A673 (cell line): ENCODE results near the gene MPPED2. TPM values are rescaled to one million over a fixed set of nuclear protein-coding genes. Genes with fewer than 3 reads are reported as not detected.

Experiments
- BruUV-seq: library from RNA; stranded (reverse); fragments of 400-500 nt; replicated peaks from 2 replicates; lab custom pipeline; 2021; lab: Mats Ljungman, UMichigan
- CTCF ChIA-PET: fragments of 300-600 bp; sonication (Branson Sonifier 250); formaldehyde crosslinking; loops from one replicate; lab custom pipeline; 2022; ENCODE audit warnings: antibody characterized with exemption; lab: Charles Lee
- POLR2A ChIA-PET: fragments of 300-600 bp; sonication (Branson Sonifier 250); formaldehyde crosslinking; loops from one replicate; lab custom pipeline; 2022; ENCODE audit warnings: antibody characterized with exemption; ENCODE audit not compliant: low non-redundant PET; lab: Charles Lee
- DNase-seq: peaks from one replicate; pipeline ENCODE4 v3.0.0-alpha.2; 2015; ENCODE audit warnings: low spot score
- H3K27ac ChIP-seq: fragments of 200-600 bp; sonication (generic); 2 replicates; pipeline ENCODE4 v1.5.1; 2016; ENCODE audit warnings: mixed run types, low read depth, mild to moderate bottlenecking, mixed read lengths, antibody characterized with exemption, low read length; ENCODE audit not compliant: poor library complexity, severe bottlenecking
- H3K27me3 ChIP-seq: fragments of 200-600 bp; sonication (generic); replicated peaks from 2 replicates; pipeline ENCODE4 v1.6.1; 2017; ENCODE audit warnings: mixed run types, low read depth, mild to moderate bottlenecking, mixed read lengths, antibody characterized with exemption, low read length; ENCODE audit not compliant: insufficient read depth, poor library complexity
- H3K36me3 ChIP-seq: fragments of 200-600 bp; sonication (generic); 2 replicates; pipeline ENCODE4 v1.6.1; 2016; ENCODE audit warnings: mixed run types, mild to moderate bottlenecking, mixed read lengths, antibody characterized with exemption, low read length; ENCODE audit not compliant: insufficient read depth, poor library complexity, severe bottlenecking
- H3K4me1 ChIP-seq: fragments of 200-600 bp; sonication (generic); 2 replicates; pipeline ENCODE4 v1.6.1; 2017; ENCODE audit warnings: mixed run types, mild to moderate bottlenecking, mixed read lengths, antibody characterized with exemption, low read length; ENCODE audit not compliant: insufficient read depth, poor library complexity, severe bottlenecking
- H3K4me3 ChIP-seq: fragments of 200-600 bp; sonication (generic); 2 replicates; pipeline ENCODE4 v1.5.1; 2016; ENCODE audit warnings: low read depth, mixed run types, mild to moderate bottlenecking, mixed read lengths, low read length; ENCODE audit not compliant: poor library complexity, severe bottlenecking
- H3K9me3 ChIP-seq: fragments of 200-600 bp; sonication (generic); 2 replicates; pipeline ENCODE4 v1.6.1; 2016; ENCODE audit warnings: mixed run types, low read depth, mild to moderate bottlenecking, mixed read lengths, antibody characterized with exemption, low read length; ENCODE audit not compliant: poor library complexity, severe bottlenecking
- EZH2 ChIP-seq: fragments of 200-600 bp; sonication (generic); IDR thresholded peaks from 2 replicates; pipeline ENCODE4 v1.6.1; 2017; ENCODE audit warnings: borderline replicate concordance, low read depth, mild to moderate bottlenecking, mixed read lengths, antibody characterized with exemption, low read length; ENCODE audit not compliant: poor library complexity, severe bottlenecking
- intact Hi-C: fragments of 100-400 bp; cut with micrococcal nuclease; formaldehyde crosslinking; loops from one replicate; pipeline ENCODE4 v1.10.0; 2022; ENCODE audit not compliant: unreplicated experiment
- total RNA-seq: library from RNA; stranded (reverse); gene quantifications from 2 replicates; pipeline ENCODE4 v1.2.3, GENCODE V29; 2021
- TF ChIP-seq, protein P1 (sequence below): fragments of 300-800, 200-600 bp; sonication (generic); conservative IDR thresholded peaks from 2 replicates; pipeline ENCODE4 v1.5.1; 2017; ENCODE audit warnings: low read depth, mild to moderate bottlenecking, antibody characterized with exemption, low read length, moderate library complexity, mixed read lengths

MPPED2 gene
- total RNA-seq, 1 experiment from 2014 or later, result 2.0 TPM

DNA sequence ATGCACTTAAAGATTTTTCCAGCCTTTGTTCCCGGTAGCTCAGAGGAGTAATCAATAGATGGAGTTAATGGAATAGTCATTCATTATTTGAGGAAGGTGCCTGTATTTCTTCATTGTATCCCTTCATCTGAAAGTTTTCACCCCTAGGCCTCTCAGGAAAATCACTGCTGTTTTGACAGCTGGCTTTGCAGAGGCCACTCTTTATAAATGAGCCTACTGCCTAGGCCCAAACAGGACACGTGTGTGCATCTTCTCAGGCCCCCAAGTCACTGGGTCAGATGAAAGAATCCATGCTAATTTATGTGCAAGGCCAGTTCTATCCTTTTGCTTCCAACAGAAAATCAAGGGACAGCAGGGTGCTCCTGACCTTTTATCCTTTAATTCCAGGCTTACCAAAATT is 76.8 kb downstream of the MPPED2 start:
- Histone ChIP-seq H3K36me3 (no peaks in the 10 kb centered on the region), H3K9me3 (no peaks in the 10 kb centered on the region), H3K4me1 (no peaks in the 10 kb centered on the region), H3K27me3 (no peaks in the 10 kb centered on the region), H3K4me3 (no peak overlapping the region), H3K27ac (no peak overlapping the region)
- ChIA-PET CTCF (no interaction called here), POLR2A (no interaction called here)
- BruUV-seq, result no TSS peak
- TF ChIP-seq EZH2, result no peak
- TF ChIP-seq, protein P1, sequence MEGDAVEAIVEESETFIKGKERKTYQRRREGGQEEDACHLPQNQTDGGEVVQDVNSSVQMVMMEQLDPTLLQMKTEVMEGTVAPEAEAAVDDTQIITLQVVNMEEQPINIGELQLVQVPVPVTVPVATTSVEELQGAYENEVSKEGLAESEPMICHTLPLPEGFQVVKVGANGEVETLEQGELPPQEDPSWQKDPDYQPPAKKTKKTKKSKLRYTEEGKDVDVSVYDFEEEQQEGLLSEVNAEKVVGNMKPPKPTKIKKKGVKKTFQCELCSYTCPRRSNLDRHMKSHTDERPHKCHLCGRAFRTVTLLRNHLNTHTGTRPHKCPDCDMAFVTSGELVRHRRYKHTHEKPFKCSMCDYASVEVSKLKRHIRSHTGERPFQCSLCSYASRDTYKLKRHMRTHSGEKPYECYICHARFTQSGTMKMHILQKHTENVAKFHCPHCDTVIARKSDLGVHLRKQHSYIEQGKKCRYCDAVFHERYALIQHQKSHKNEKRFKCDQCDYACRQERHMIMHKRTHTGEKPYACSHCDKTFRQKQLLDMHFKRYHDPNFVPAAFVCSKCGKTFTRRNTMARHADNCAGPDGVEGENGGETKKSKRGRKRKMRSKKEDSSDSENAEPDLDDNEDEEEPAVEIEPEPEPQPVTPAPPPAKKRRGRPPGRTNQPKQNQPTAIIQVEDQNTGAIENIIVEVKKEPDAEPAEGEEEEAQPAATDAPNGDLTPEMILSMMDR, result no peak
- no peak for DNase-seq
- intact Hi-C loops, result no loop called here

DNA sequence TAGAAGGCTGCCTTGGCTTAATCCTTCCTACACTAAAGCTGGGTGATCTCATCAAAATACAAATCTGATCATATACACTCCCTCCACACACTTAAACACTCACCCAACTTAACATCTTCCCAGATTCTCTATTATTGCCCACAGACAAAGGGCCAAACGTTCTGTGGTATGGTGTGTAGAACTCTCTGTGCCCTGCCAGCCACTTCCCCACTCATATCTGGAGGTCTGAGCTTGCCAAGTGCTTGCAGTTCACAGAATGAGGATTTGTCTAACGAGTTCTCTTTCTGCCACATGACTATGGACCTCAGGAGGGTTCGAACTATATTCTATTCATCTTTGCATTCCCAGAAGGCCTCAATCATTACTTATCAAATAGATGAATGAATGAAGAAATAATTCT is 77.6 kb downstream of the MPPED2 start:
- DNase-seq, result no peak
- intact Hi-C loops, result no loop called here
- Histone ChIP-seq H3K27me3 (no peaks in the 10 kb centered on the region), H3K27ac (no peak overlapping the region), H3K9me3 (no peaks in the 10 kb centered on the region), H3K36me3 (no peaks in the 10 kb centered on the region), H3K4me3 (no peak overlapping the region), H3K4me1 (no peaks in the 10 kb centered on the region)
- POLR2A ChIA-PET, result no interaction called here
- BruUV-seq, result no TSS peak
- CTCF ChIA-PET, result no interaction called here
- TF ChIP-seq EZH2, result no peak
- TF ChIP-seq, protein P1, result no peak

DNA sequence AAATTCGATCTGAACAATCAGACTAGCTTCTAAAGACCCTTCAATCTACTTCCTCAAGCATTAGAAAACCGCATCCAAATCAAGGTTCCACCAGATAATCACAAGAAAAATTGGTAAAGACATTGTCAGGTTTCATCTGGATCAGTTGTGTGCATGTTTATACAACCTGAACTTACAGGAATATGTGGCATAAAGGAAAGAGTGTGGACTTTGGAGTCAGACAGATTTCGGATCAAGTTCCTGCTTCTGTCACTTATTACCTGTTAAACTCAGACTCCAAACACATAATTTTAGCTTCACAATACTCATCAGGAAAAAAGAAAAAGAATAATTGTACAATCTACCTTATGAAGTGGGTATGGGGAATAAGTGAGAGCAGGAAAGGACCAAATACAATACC is 80.5 kb downstream of the MPPED2 start:
- Histone ChIP-seq H3K27ac (no peak overlapping the region), H3K9me3 (no peaks in the 10 kb centered on the region), H3K4me1 (no peaks in the 10 kb centered on the region), H3K4me3 (no peak overlapping the region), H3K36me3 (no peaks in the 10 kb centered on the region), H3K27me3 (no peaks in the 10 kb centered on the region)
- ChIA-PET CTCF (no interaction called here), POLR2A (no interaction called here)
- DNase-seq, result no peak
- TF ChIP-seq, protein P1, result no peak
- TF ChIP-seq EZH2, result no peak
- no TSS peak for BruUV-seq
- intact Hi-C loops, result no loop called here
